Left hindlimb (tissue), 1 donor: Measurements from ENCODE around the gene ANKRD45.
"Not testable (repeated sequence)": the region's sequence is repeated elsewhere in the genome, so short reads cannot be mapped to it uniquely, and the experiment has no call there.

ENCODE experiments used
- DNase-seq: peaks from one replicate; pipeline ENCODE4 v3.0.0-alpha.2; 2018

Gene ANKRD45

DNA sequence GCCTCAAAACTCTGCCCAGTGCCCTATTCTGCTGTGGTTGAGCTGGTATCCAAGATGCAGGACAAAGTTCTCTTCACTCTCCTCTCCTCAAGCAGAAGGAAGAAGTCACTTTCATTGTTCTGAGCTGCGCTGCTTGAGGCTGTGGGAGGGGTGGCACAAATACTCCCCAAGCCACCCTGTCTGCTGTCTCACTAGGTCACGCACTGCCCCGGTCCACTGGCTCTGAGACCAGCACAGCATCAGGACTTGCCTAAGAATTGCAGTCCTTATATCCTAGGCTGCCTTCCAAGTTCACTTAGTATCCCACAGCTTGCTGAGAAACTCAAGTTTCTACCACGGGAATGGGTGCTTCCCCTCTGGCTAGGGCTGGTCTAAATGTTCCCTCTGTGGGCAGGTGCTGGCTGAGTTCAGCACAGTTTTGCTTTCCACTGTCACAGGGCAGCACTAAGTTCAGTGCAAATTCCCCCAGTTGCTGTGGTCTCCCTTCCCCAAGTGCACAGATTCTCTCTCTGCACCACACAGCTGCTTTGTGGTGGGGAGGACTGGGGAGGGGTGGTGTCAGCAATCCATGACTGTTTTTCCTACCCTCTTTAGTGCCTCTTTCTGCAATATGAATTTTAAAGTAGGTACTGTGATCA, 99.2 kb downstream of the ANKRD45 start:
- no peak for DNase-seq

DNA sequence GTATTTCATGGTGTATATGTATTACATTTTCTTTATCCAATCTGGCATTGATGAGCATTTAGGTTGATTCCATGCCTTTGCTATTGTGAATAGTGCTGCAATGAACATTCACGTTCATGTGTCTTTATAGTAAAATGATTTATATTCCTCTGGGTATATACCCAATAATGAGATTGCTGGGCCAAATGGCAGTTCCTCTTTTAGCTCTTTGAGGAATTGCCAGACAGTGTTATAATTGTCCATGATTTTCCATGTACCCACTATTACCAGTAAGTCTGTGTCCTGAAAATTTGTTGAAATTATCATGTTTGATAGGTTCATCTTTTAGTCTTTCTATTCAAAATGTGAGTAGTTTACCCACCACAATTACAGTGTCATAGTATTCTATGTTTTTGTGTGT, 101.2 kb downstream of the ANKRD45 start:
- DNase-seq, result no peak

DNA sequence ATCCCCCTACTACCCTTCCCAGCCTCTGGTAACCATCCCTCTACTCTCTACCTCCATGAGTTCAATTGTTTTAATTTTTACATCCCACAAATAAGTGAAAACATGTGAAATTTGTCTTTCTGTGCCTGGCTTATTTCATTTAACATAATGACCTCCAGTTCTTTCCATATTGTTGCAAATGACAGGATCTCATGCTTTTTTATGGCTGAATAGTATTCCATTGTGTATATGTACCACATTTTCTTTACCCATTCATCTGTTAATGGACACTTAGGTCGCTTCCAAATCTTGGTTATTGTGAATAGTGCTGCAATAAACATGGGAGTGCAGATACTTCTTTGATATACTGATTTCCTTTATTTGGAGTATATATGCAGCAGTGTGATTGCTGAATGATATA, 105.8 kb downstream of the ANKRD45 start:
- not testable (repeated sequence) for DNase-seq

DNA sequence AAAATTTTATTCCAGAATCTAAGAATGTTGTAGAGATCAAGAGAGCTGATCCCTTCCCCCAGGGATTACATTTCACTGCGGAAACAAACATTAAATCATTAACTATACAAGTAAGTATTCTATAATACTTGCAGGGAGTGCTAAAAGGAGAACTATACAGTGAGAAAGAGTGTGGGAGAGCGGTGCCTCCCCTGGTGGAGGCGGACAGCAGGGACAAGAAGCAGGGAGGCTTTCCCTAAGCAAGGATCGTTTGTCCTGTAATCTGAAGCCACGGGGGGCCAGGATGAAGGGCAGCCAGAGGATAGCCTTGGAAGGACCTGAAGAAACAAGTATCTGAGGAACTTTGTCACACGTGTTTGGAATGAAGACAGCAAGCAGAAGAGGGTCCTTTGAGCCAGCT, 106.8 kb downstream of the ANKRD45 start:
- no peak for DNase-seq

DNA sequence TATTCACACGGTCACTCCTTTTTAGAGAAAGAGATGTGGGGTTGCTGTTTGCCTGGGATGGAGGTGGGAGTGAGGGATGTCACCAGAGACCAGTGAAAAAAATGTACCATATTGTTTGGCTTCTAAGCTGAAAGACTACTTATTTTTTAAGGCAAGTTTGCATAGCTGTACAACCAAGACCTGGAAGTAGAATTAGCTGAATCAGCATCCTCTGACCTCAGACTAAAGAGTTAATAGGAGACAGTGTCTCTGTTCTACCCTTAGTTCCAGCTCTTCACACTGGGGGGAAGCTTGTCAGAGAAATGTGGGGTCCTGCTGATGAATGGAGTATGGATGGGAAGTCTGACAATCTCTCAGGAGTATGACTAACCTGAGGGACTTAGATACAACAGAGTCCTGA, 108.4 kb downstream of the ANKRD45 start:
- DNase-seq, result no peak

DNA sequence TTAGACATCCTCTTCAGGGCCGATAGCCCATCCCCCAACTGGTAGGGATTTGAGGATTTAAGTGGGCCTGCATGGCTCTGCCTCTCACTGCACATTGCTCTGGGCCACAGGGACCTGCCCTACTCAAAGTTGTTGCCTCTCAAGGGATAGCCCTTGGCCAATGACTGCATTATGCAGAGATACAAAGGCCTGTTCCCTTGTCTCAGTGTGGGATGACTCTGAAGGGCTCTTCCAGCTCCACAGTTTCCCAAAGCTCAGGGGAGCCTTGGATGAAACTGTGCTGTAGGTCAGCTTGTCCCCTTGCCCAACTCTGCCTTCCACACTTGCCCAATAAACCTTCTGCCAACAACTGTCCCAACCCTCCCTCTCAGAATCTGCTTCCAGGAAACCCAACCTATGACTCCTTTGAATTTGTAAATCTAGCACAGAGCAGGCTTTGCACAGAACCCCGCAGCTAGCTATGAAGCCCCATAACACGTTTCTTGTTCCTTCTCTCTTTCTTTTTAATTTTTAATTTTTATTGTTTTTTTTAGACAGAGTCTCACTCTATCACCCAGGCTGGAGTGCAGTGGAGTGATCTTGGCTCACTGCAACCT, 109.3 kb downstream of the ANKRD45 start:
- DNase-seq, result no peak
